ENCODE results near the gene CAVIN3.

GRCh38 chr11:6356503-6357055 lies 36.3 kb upstream of the CAVIN3 start:
- TF ChIP-seq POLR2A (IDR thresholded peaks at IDR 0.05; ENCODE audit: low read depth, low read length) (no peak), CTCF (IDR thresholded peaks at IDR 0.05 in 2 of 3, conservative IDR thresholded peaks at IDR 0.05 in 1 of 3; ENCODE audit: control insufficient read depth in 2 of 3, extremely low read depth in 1 of 3, insufficient read depth in 1 of 3, low read depth in 3 of 3, low read length in 3 of 3) (no peak), POLR2AphosphoS5 (IDR thresholded peaks at IDR 0.05; ENCODE audit: low read length) (no peak), SRF (IDR thresholded peaks at IDR 0.05; ENCODE audit: low read depth in 2 of 2, low read length in 2 of 2) (no peak), FOS (IDR thresholded peaks at IDR 0.05; ENCODE audit: borderline replicate concordance, extremely low read depth, insufficient read length) (no peak), ZNF274 (IDR thresholded peaks at IDR 0.05; ENCODE audit: insufficient read depth, insufficient read length) (no peak), ZBTB33 (IDR thresholded peaks at IDR 0.05) (no peak), MXI1 (IDR thresholded peaks at IDR 0.05; ENCODE audit: low read depth, low read length) (no peak), ELK1 (IDR thresholded peaks at IDR 0.05; ENCODE audit: low read depth, low read length) (no peak), CBFB (IDR thresholded peaks at IDR 0.05; ENCODE audit: low read depth) (no peak), MLLT1 (IDR thresholded peaks at IDR 0.05) (no peak), NFIC (IDR thresholded peaks at IDR 0.05; ENCODE audit: low read depth, low read length) (no peak), FOXM1 (IDR thresholded peaks at IDR 0.05; ENCODE audit: low read depth, low read length) (no peak), YBX1 (IDR thresholded peaks at IDR 0.05) (no peak)
